Tibial artery (tissue), 4 donors: ENCODE measurements around the gene SLBP.

ENCODE experiments used
- DNase-seq, 2 donors: peaks; one replicate each; pipeline ENCODE4 v3.0.0-alpha.2; 2019
- H3K27ac ChIP-seq, 2 donors: fragments of 200-600 bp; sonication (generic) in 1 of 2; 1 replicate in 1 of 2; 2 replicates in 1 of 2; pipeline ENCODE4 v1.5.1; 2018 to 2019; ENCODE audit warnings: mild to moderate bottlenecking in 1 of 2
- H3K27me3 ChIP-seq, 2 donors: fragments of 200-600 bp; sonication (generic) in 1 of 2; one replicate each; pipeline versions ENCODE4 v1.5.1 to v1.6.0; 2016 to 2019
- H3K36me3 ChIP-seq, 3 donors: fragments of 200-600 bp; sonication (generic) in 2 of 3; one replicate each; pipeline ENCODE4 v1.5.1; 2016 to 2019; ENCODE audit warnings: mild to moderate bottlenecking in 2 of 3
- H3K4me1 ChIP-seq, 4 donors: fragments of 200-600 bp; sonication (generic) in 2 of 4; 1 replicate in 3 of 4; 2 replicates in 1 of 4; pipeline ENCODE4 v1.5.1; 2016 to 2019
- H3K4me3 ChIP-seq, 2 donors: fragments of 200-600 bp; sonication (generic) in 1 of 2; 1 replicate in 1 of 2; 2 replicates in 1 of 2; pipeline ENCODE4 v1.5.1; 2018 to 2019; ENCODE audit warnings: mild to moderate bottlenecking in 2 of 2
- H3K9me3 ChIP-seq, 3 donors: fragments of 200-600 bp; sonication (generic) in 1 of 3; one replicate each; pipeline ENCODE4 v1.5.1; 2016 to 2019
- intact Hi-C: fragments of 100-400 bp; cut with DNase I; formaldehyde crosslinking; loops from one replicate; pipeline ENCODE4 v1.15.0; 2023; ENCODE audit warnings: low total_unique reads
- TF ChIP-seq, protein P1 (sequence below), 2 experiments: fragments of 200-600 bp in 1 of 2; fragments of 450-650 bp in 1 of 2; IDR thresholded peaks; one replicate each; pipeline ENCODE4 v1.5.1; 2017 to 2019; ENCODE audit warnings: antibody characterized with exemption in 2 of 2, mild to moderate bottlenecking in 1 of 2, moderate library complexity in 1 of 2

Gene SLBP

DNA sequence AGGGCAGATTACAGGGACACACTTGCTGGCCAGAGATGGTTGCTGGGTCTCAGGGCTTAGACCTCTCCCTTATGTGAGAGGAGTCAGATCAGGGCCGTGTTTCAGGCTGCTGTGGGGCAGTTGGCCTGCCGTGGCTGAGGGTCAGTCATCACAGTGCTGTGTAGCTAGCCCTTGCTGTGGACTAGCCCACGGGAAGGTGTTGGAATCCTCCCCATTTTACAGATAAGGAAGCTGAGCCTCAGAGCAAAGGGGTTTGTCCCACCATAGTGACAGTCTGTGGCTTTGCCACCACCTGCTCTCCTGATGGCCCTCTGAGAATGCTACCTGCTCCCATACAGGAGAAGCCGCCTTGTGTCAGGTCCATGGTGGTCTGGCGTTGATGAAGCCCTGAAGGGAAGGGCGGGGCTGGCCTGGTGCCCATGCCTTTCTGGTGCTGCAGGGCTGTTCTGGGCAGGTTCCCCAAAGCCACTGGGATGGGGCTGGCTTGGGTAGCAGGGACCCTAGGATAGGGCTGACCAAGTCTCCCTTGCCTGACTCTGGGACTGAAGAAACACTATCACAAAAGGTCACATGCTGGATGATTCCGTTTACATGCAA lies 25.6 kb downstream of the SLBP start:
- H3K4me1 ChIP-seq = peaks cover 0 to 16% (median 3%) of the 10 kb centered on the region in 4 donors
- no peak overlapping the region for H3K4me3 ChIP-seq
- H3K27ac ChIP-seq = no peak overlapping the region
- H3K27me3 ChIP-seq = no peaks in the 10 kb centered on the region
- H3K9me3 ChIP-seq = no peaks in the 10 kb centered on the region
- no peak for DNase-seq
- intact Hi-C loops = no loop called here
- TF ChIP-seq, protein P1, sequence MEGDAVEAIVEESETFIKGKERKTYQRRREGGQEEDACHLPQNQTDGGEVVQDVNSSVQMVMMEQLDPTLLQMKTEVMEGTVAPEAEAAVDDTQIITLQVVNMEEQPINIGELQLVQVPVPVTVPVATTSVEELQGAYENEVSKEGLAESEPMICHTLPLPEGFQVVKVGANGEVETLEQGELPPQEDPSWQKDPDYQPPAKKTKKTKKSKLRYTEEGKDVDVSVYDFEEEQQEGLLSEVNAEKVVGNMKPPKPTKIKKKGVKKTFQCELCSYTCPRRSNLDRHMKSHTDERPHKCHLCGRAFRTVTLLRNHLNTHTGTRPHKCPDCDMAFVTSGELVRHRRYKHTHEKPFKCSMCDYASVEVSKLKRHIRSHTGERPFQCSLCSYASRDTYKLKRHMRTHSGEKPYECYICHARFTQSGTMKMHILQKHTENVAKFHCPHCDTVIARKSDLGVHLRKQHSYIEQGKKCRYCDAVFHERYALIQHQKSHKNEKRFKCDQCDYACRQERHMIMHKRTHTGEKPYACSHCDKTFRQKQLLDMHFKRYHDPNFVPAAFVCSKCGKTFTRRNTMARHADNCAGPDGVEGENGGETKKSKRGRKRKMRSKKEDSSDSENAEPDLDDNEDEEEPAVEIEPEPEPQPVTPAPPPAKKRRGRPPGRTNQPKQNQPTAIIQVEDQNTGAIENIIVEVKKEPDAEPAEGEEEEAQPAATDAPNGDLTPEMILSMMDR (IDR thresholded peaks at IDR 0.05) = no peak
- peaks cover 9 to 17% (median 14%) of the 10 kb centered on the region in 3 donors for H3K36me3 ChIP-seq

DNA sequence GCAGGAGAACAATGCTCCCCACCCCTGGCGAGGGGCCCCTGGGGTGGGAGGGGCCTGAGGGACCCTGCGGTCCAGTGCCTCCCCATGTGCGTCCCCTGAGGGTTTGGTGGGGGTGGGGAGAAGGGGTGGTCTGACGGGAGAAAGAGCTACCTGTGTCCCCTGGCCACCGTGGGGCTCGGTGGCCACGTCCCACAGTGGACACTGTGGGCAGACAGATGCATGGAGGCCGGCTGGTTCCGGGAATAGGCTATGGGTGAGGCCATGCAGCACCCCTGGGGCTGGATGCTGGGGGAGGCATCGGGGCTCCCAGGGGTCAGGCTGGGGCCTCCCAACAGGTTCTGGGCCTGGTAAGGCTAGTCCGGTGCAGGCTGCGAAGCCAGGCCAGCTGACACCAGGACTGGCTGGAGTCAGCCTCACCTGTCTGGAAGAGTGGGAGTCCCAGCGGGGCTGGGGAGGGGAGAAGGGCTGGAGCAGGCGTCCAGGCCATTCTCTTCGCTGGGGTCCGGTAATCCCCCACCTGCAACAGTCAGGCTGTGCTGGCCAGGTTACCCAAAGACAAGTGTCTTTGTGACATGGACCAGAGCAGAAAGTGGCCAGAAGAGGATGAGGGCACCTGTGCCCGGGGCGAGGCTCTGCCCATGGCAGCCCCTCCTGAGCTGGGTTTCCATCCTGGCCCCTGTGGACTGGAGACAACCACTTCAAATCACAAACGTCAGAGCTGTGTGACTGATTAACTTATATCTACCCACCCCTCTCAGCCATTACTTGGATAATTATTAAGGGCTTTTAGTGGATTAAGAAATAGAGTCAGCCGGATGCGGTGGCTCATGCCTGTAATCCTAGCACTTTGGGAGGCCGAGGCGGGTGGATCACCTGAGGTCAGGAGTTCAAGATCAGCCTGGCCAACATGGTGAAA lies 26.6 kb downstream of the SLBP start:
- Histone ChIP-seq H3K4me3 (no peak overlapping the region), H3K27me3 (no peaks in the 10 kb centered on the region), H3K4me1 (peaks cover 0 to 16% (median 3%) of the 10 kb centered on the region in 4 donors), H3K9me3 (no peaks in the 10 kb centered on the region), H3K27ac (peak overlapping the region in 1 of 2 donors; percentile 65), H3K36me3 (peaks cover 0 to 7% (median 3%) of the 10 kb centered on the region in 3 donors)
- no peak for DNase-seq
- TF ChIP-seq, protein P1 (IDR thresholded peaks at IDR 0.05) = no peak
- intact Hi-C loops = no loop called here

DNA sequence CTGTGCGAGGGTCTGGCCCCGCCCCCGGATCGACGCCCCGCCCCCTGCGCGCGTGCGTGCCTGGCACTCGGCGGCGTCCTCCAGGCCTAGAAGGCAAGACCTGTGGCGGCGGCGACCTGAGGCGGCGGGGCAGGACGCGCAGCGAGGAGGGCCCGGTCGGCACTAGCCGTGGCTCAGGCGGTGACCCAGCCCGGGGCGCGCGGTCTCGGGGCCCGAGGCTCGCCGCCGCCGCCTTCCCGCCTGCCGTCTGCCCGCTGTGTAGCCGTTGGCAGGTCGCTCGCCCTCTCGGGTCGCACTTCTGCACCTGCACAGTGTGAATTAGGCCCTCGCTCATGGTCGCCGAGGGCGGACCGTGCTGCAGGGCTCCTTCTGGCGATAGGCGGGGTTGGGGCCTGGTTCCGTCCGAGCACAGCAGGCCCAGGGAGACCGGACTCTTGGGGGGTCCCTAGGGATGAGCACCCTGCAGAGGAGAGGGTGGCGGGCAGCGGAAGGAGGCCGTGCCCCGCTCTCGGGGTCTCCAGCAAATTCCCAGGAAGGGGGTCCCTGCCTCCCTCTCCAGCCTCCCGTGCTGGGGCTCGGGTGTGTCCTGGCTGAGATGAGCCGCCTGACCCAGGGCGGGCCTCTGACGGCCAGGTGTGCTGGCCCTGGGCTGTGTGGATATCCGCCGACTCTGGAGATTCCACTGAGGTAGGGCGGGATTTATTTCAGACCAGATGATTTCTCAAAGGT lies 27.4 kb downstream of the SLBP start:
- Histone ChIP-seq H3K27me3 (no peaks in the 10 kb centered on the region), H3K4me1 (peaks cover 0 to 16% (median 3%) of the 10 kb centered on the region in 4 donors), H3K36me3 (no peaks in the 10 kb centered on the region), H3K9me3 (no peaks in the 10 kb centered on the region), H3K27ac (peak overlapping the region; percentile 48 to 65), H3K4me3 (peak overlapping the region; percentile 77 to 95)
- TF ChIP-seq, protein P1 (IDR thresholded peaks at IDR 0.05) = no peak
- intact Hi-C loops = loop anchor here (5.0 kb wide), 1 partner anchor 558 kb away; the partner anchor contains the start of genes HAUS3 and POLN
- peak in 1 of 2 donors; percentile 73 for DNase-seq

DNA sequence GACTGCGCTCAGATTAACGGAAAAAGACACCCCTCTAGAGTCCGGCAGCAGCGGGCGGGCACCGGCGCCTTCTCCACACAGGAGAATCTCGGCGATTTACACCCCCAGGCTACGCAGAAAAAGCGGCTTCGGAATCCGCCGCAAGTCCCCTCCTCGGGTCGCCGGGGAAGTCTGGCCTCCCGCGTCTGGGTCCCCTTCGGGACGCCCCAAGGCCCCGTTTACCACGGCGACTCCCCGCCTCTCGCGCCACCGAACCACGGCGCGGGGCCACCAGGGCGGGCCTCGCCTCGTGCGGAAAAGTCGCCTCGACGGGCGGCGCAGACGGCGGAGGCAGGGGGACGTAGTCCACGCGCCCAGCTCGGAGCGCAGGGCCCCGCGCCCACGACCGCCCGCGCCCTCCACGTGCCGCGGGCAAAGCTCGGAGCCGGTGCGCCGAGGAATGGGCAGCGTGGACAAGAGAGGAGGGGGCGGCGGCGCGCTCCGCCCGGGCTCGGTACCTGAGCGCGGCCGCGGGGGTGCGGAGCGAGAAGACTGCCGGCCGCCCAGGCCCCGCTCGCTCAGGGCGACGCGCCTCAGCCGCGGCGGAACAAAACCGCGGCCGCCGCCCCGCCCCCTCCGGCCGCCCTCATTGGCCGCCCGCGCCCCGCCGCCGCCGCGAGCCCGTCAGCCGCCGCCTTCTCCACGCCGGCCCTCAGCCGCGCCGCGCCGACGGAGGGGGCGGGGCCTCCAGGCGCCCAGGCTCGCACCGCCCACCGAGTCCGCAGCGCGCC lies 28.2 kb downstream of the SLBP start, which contains the start of gene FAM53A:
Gene FAM53A, minus strand, starts transcription at position 578 of the 770 bp plus-strand sequence. CDS start 15,572 bp downstream, outside the sequence.
- Histone ChIP-seq H3K4me1 (peaks cover 0 to 16% (median 3%) of the 10 kb centered on the region in 4 donors), H3K4me3 (peak within 1 kb of the TSS; percentile 77 to 95), H3K36me3 (no peaks in the 10 kb centered on the region), H3K27me3 (no peaks in the 10 kb centered on the region), H3K9me3 (no peaks in the 10 kb centered on the region), H3K27ac (peak within 1 kb of the TSS; percentile 84 to 86)
- DNase-seq = peak; percentile 84 to 94
- TF ChIP-seq, protein P1 (IDR thresholded peaks at IDR 0.05) = peak in 1 of 2 experiments; percentile 13
- intact Hi-C loops = loop anchor here (5.0 kb wide), 1 partner anchor 558 kb away; the partner anchor contains the start of genes HAUS3 and POLN
